Measurements from ENCODE around the gene SHISA7. TPM values are rescaled to one million over a fixed set of nuclear protein-coding genes. Genes with fewer than 3 reads are reported as not detected.
A peak's percentile ranks its signal among the peaks of the same experiment; 100 is the strongest.

Gene SHISA7
- total RNA-seq, 4 donors from 2014 or later: not detected

DNA sequence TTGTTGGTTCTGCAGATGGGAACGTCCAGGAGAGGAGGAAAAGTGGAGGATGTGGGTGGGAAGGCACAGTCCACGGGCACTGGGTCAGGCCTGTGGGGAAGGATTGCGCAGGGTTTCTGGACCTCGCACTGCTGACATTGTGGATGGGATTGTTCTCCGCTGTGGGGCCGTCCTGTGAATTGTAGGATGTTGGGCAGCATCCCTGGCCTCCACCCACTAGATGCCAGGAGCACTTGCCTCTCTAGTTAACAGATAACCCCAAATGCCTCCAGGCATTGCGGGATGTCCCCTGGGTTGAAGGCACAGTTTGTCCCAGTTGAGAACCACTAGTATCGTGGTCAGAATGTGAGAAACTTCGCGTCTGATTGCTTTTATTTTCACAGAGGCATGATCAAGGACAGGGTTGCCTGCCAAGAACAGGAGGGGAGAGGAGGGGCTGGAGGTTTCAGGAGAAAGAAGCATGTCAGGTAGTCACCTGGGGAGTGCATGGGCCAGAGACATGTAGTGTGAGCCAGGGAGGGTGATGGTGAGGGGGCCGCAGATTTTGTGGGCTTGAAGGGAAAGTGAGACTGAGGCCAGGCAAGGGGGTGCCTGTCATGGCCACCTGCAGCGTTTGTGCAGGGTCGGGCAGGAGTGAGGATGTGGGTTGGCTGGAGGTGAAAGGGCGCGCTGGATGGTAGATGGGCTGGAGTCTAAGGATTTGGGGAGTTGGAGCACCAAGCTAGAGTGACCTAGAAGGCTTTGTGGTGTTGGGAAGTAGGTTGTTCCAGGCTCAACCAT lies 36.5 kb upstream of the SHISA7 start:
- intact Hi-C loops (cut with DNase I; ENCODE audit: low total_unique reads): no loop called here
- no peak for DNase-seq
- no peak overlapping the region for H3K27ac ChIP-seq
- TF ChIP-seq POLR2A (IDR thresholded peaks at IDR 0.05) (no peak), CTCF (IDR thresholded peaks at IDR 0.05) (no peak)
- H3K36me3 ChIP-seq: no peaks in the 10 kb centered on the region
- H3K27me3 ChIP-seq: no peaks in the 10 kb centered on the region
- H3K4me3 ChIP-seq: no peak overlapping the region
- peaks cover 5 to 11% of the 10 kb centered on the region in 2 donors for H3K4me1 ChIP-seq
- no peaks in the 10 kb centered on the region for H3K9me3 ChIP-seq

- H3K4me3 ChIP-seq: no peak overlapping the region
- no peak for DNase-seq
- H3K27me3 ChIP-seq: no peaks in the 10 kb centered on the region
- TF ChIP-seq POLR2A (IDR thresholded peaks at IDR 0.05): no peak
- TF ChIP-seq CTCF (IDR thresholded peaks at IDR 0.05): no peak
- H3K9me3 ChIP-seq: no peaks in the 10 kb centered on the region
- peaks cover 0 to 8% of the 10 kb centered on the region in 2 donors for H3K4me1 ChIP-seq
- H3K27ac ChIP-seq: no peak overlapping the region
- H3K36me3 ChIP-seq: no peaks in the 10 kb centered on the region
- intact Hi-C loops (cut with DNase I; ENCODE audit: low total_unique reads): no loop called here
Observed at GRCh38 chr19:55479045-55479444, 35.9 kb upstream of the SHISA7 start.

- Histone ChIP-seq H3K9me3 (no peaks in the 10 kb centered on the region), H3K4me1 (peaks cover 0 to 10% of the 10 kb centered on the region in 2 donors)
- intact Hi-C loops (cut with DNase I; ENCODE audit: low total_unique reads): no loop called here
Observed at GRCh38 chr19:55478364-55478763, 35.3 kb upstream of the SHISA7 start.

GRCh38 chr19:55477905-55478304 lies 34.8 kb upstream of the SHISA7 start:
- TF ChIP-seq CTCF (IDR thresholded peaks at IDR 0.05): no peak
- no peak for TF ChIP-seq POLR2A (IDR thresholded peaks at IDR 0.05)
- DNase-seq: no peak
- Histone ChIP-seq H3K4me1 (peaks cover 0 to 10% of the 10 kb centered on the region in 2 donors), H3K27me3 (no peaks in the 10 kb centered on the region), H3K9me3 (no peaks in the 10 kb centered on the region), H3K27ac (peak overlapping the region in 1 of 2 donors; percentile 98), H3K4me3 (peak overlapping the region in 1 of 2 donors; percentile 62), H3K36me3 (no peaks in the 10 kb centered on the region)
- intact Hi-C loops (cut with DNase I; ENCODE audit: low total_unique reads): no loop called here

More at GRCh38 chr19:55478364-55478763, 35.3 kb upstream of the SHISA7 start:
- Histone ChIP-seq H3K27me3 (no peaks in the 10 kb centered on the region), H3K27ac (no peak overlapping the region), H3K36me3 (no peaks in the 10 kb centered on the region), H3K4me3 (no peak overlapping the region)
- no peak for TF ChIP-seq POLR2A (IDR thresholded peaks at IDR 0.05)
- no peak for TF ChIP-seq CTCF (IDR thresholded peaks at IDR 0.05)
- no peak for DNase-seq

- peak within 1 kb of the TSS; percentile 62 to 71 for H3K4me3 ChIP-seq
Observed at GRCh38 chr19:55476100-55476775, 33.1 kb upstream of the SHISA7 start, which contains the start of gene ZNF628. TSS of gene ZNF628 (plus strand) at chr19:55476617. CDS start at chr19:55479911, 3,294 bp downstream.

More at GRCh38 chr19:55476100-55476775, 33.1 kb upstream of the SHISA7 start, which contains the start of gene ZNF628:
- Histone ChIP-seq H3K4me1 (peaks cover 0 to 7% of the 10 kb centered on the region in 2 donors), H3K27ac (peak within 1 kb of the TSS; percentile 98), H3K36me3 (no peaks in the 10 kb centered on the region), H3K9me3 (no peaks in the 10 kb centered on the region), H3K27me3 (no peaks in the 10 kb centered on the region)
- intact Hi-C loops (cut with DNase I; ENCODE audit: low total_unique reads): no loop called here
- peak; percentile 39 to 84 for TF ChIP-seq POLR2A (IDR thresholded peaks at IDR 0.05)
- peak in 1 of 4 experiments; percentile 8 for TF ChIP-seq CTCF (IDR thresholded peaks at IDR 0.05)
- peak; percentile 98 to 99 for DNase-seq

Measured in uterus (tissue), 4 donors.